NCI-H345 (cell line): ENCODE results near the gene TSR3.

Experiments used
- DNase-seq: peaks from one replicate; lab custom pipeline; 2025; lab: John Stamatoyannopoulos, UW

Gene TSR3

DNA sequence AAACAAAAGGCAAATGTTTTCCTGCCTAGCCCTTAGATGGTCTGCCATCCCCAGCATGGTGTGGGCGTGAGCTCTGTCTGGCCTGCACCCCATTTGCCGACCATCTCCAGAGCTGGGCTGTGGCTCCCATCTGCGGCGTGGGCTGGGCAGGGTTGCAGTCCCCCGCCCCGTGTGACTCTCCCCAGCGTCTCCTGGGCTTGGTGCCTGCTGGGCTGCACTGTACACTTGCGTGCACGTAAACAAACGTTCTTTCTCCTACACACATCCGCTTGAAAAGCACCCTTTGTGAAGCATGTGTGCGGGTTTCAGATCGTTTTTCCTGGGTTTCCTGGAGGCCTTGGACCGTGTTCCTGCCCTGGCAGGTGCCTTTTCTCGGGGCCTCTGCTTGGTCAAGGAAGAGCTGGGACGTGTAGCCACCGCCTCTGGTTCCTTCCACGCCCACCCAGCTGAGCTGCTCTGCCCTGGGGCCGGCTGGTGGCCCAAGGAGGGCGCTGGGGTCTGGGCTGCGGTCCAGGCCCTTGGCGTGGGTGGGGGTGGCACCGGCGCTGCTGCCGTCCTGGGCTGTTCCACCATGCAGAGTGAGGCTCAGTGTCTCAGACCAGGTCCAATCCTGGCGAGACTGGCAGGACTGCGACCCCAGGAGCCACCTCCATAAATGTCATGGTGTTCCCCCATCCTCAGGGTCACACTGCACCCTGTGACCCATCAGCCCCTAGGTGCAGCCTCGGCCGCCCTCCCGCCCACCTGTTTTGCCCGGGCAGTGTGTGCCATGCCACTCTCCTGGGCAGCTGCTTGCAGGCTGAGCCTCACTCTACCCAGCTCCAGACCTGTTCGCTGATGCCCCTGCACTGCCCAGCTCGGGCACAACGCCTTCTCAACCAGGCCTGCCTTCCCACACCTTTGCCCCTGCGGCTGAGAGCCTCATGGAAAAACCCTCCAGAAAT, 28.1 kb downstream of the TSR3 start:
- no peak for DNase-seq

DNA sequence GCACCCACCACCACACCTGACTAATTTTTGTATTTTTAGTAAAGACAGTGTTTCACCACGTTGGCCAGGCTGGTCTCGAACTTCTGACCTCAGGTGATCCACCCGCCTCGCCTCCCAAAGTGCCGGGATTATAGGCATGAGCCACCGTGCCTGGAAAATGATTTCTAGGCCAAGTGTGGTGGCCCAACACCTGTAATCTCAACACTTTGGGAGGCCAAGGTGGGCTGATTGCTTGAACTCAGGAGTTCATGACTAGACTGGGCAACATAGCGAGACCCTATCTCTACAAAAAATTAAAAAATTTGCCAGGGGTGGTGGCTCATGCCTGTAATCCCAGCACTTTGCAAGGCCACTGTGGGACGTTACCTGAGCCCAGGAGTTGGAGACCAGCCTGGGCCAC, 29.3 kb downstream of the TSR3 start:
- no peak for DNase-seq

DNA sequence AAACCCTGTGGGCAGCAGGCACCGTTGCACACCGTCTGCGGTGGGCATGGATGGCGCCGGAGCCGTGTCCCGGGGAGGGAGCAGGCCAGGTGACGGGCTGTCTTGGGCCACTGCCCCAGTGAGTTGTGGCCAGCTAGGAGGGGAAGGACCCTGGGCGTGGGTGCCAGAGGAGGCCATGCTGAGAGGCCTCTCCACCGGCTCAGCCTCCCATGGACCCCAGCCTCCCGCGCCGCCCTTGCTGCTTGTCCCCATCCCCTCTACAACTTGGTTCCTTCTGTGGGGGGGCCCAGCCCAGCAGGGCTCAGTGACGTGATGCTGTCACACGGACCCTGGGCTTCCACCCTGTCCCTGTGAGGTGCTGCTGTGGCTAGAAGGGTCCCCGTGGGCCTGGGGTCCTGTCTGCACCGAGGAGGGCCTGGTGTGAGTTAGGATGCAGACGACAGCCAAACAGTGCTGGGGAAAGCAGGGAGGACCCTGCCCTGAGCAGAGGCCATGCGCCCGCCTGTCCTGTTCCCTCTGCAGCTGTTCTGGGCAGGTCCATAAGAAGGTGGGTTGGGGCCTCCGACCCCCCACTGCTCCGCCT, 30.9 kb downstream of the TSR3 start:
- no peak for DNase-seq

DNA sequence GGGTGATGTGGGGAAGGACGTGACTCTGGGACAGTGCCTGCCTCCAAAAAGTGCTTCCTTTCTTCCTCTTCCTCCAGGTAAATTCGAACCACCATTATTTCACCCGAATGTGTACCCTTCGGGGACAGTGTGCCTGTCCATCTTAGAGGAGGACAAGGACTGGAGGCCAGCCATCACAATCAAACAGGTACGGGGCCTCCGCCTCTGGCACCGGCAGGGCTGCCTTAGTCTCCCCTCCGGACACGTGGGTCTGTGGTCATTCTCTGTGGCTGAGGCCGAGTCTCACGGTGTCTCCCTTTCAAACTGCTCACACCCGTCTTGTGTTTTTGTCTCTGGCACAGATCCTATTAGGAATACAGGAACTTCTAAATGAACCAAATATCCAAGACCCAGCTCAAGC, 31.6 kb downstream of the TSR3 start:
- DNase-seq: no peak

DNA sequence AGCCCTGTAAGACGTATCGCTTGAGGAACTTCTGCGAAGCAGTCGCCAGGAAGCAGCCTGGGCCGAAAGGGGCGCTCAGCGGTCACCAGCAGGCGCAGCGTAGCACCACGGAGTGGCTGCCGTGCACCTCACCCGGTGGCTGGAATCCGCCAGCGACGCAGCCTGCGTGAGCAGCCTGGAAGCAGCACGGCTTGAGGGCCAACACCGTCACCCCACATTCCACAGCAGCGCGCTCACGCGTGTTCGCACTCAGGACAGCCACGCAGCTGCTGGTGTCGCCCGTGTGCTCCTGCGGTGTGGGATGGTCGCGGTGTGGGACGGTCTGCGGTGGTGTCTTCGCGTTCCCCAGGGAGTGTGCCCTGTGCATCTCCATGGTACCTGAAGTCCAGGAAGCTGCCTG, 32.6 kb downstream of the TSR3 start:
- DNase-seq: no peak

DNA sequence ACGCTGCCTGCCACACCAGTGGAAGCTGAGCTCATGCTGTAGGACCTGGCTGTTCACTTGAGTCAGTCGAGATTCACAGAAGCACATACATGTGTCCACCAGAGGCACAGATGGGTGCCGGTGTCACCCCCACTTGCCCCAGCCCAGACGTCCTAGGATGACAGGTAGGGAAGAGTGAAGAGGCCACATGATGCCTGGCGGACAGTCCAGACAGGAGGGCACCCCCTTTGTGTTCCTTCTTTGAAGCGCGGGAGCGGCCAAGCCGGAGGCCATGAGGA, 33.5 kb downstream of the TSR3 start:
- DNase-seq: no peak

DNA sequence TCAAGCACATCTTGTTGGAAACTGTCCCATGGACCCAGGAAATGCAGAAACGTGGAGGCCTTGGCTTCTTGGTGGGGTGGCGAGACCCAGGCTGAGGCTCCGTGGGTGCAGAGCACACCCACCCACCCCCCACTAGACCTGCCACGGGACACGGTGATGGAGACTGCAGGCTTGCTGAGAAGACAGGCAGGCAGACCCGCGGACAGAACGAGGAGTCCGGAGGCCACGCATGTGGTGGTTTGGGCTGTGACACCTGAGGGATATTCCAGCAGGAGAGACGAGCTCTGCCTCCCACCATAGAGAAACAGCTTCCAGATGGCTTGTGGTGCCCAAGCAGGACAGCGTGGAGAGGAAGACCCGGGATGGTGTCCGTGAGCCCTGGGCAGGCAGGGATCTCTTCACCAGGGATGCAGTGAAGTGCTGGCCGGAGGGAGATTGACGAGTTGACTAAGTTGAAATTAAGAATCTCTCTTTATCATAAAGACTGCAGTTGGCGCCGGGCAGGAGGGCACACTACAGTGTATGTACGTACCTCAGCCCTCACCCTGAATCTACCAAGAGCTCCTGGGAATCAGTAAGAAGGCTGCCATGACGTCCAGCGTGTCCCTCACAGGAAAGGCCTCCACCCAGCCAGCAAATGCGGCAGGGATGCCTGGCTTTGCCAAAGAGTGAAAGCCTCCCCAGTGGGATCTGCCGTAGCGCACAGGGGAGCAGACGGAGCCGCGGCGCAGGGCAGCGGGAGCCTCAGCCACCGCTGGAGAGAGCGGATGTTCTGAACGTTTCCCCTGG, 34.0 kb downstream of the TSR3 start:
- DNase-seq: no peak

DNA sequence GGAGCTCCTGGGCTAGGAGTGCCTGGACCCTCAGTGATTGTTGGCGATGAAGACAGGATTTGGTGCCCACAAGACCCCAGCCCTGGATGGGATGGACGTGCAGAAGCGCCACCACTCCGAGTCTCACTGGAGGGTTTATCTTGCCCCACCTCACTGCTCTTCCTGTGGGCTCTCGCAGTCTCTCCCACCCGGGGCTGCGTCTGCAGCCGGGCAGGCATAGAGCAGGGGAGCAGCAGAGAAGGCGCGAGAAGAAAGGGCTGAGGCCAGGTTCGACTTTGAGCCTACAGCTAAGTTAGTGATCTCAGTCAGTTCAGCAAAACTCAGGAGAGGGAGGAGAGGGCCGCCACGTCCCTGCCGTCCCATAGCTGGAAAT, 35.7 kb downstream of the TSR3 start:
- no peak for DNase-seq

DNA sequence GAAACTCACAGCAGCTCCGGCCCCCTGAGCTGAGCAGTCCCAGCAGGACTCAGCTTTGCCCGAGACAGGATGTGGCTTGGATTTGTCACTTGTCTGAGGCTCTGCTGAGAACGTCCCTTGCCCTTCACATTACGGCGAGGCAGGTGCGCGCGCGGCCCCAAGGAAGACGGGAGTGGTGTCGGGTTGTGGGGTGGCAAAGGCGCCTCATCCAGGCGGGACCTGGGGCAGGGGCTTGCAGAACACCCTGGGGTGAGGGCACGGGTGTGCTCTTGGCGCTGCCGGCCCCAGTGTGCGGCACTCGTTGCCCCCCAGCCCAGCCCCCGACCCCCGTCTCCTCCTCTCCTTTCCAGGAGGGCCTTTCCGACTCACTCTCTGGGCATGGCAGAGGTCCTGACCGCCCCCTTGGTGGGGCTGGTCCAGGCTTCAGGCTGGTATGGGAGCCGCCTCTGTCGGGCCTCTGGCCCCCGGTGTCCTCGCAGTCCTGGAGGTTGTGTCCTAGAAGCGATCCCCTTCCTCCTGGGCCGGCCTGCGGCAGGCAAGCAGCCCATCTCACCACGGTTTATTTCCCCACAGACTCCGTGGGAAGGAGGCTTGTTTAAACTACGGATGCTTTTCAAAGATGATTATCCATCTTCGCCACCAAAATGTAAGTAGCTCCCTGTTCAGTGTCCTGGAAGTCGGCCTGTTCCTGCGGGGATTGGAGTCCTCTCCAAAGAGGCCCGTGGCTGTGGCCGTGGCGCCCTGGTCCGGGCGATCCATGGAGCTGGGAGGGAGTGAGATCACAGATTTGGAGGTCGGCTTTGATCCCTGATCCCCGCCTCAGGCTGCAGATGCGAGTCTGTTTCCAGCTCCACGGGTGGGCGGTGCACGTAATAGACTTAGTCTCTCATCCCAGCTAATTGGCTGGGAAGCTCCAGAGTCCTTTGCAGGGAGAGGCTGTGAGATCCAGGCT, 36.3 kb downstream of the TSR3 start:
- no peak for DNase-seq

DNA sequence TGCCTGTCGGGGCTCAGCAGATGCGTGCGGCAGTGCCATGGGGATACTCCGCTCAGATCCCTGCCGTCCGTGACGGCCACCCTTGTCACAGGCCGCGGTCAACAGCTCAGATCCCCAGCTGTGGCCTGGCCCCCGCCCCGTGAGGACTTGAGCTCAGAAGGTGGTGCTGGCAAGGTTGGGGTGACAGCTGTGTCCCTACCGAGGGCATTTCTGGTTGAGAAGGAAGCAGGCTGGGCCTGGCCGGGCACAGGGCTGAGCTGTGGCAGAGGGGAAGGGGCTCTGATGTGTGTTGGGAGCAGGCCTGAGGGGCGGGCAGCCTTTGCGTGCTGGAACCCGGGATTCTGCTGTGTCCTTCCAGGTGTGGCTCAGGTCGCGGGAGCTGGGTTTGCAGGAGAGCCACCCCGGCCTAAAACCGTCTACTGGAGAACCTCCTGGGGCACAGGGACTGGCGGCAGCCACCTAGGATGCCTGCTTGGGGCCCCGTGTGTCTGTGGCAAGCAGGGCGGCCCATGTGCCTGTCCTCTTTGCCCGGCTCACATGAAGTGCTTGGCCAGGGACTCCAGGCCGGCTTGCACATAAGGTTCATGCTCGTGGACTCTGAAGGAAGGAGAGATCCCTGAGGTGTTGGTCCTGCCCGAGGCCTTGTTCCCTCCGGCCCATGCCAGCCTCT, 37.1 kb downstream of the TSR3 start:
- DNase-seq: no peak

DNA sequence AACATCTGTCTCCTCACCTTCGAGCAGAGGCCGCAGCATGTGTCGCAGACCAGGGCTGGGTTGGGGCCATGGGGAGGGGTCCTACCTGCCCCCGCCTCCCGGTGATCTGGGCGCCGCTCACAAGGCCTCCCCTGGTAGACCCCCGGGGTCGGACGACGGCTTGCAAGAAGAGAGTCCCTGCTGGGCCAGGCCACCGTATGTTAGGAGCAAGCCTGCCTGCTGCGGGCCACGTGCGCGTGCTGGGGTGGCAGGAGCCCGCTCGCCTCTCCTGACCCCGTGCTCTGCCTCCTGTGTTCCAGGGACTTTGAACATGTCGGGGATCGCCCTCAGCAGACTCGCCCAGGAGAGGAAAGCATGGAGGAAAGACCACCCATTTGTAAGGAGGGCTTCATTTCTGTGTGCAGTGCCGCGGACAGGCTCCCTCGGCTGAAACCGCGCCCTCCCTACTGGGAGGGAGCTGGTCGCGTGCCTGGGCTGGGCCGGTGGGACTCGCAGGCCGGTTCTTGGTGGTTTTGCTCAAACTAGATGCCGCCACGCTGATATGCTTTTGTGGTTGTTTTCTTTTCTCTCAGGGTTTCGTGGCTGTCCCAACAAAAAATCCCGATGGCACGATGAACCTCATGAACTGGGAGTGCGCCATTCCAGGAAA, 37.8 kb downstream of the TSR3 start:
- no peak for DNase-seq

DNA sequence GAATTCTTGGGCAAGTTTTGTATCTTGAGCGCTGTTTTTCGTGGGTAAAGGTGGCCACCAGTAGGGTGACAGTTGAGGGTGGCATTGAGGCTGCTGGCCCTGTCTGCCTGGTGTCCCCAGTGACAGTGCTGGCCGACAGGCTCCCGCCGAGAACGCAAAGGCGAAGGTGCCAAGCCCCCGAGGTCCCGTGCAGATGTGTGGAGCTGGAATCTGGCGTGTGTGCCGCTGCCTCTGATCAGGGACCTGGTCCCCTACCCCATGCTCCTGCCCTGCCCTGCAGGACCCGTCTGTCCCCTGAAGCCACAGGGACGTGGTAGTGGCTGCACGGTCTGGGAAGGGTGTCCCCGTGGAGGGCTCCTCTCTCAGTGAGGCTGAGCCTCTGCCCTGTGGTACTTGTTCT, 38.8 kb downstream of the TSR3 start:
- no peak for DNase-seq

DNA sequence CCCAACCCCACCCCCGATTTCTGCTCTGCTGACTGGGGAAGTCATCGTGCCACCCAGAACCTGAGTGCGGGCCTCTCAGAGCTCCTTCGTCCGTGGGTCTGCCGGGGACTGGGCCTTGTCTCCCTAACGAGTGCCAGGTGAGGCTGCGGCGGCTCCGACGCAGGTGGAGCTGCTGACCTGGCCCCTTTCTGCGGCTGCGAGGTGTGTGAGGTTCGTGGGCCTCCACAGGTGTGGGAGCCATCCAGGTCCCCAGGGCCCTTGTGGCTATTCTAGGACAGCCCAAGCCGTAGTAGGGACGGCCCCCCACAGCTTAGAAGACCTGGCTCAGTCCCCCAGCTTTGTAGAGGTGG, 39.2 kb downstream of the TSR3 start:
- no peak for DNase-seq

DNA sequence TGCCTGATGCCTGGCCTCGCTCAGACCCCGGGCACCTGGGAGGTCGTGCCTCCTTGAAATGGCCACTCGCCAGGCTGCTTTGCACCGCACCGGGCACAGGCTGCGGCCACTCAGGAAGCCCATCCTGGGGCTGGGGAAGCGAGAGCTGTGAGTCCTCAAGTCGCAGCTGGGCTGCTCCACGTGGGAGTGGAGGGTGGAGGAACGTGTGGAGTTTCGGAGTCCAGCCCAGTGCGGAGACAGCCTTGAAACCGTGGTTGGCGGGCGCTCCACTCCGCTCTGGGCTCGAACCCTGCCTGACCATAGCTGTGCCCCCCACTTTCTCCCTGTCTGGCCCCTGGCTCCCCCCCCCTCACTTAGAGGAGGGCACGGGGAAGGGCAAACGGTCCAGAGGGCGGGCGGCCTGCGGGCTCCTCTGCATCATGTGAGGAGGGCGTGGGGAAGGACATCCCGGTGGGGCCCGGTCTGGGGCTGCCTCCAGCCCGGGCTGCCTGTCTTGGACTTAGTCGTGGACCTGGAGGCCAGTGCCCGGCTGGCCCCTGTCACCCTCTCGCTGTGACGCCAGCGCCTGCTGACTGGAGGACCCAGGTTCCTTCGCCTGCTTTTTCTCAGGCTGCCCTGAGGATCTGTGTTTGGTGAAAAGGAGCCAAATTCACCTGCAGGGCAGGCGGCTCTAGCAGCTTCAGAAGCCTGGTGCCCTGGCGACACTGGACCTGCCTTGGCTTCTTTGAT, 39.8 kb downstream of the TSR3 start:
- no peak for DNase-seq

DNA sequence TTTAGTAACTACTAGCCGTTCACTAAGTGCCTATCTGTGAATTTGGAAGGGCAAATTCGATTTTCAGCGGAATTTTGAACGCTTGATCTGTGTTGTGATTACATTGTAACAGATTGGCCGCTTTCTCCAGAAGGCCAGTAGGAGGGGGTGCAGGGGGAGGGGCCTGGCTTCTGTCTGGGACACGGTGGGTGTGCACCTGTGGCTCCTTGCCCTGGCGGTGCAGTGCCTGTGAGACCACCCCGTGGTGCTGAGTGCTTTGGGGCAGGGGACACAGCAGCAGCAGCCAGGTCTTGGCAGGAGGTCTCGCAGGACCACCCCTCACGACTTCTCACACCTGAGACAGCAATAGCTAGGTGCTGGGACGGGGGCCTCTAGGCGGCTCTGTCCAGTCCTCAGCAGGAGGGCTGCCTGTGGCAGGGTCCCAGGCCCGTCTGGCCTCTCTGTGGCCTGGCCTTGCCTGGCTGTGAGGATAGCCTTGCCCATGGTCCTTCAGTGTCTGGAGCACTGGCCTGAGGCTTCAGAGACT, 40.4 kb downstream of the TSR3 start:
- DNase-seq: no peak

DNA sequence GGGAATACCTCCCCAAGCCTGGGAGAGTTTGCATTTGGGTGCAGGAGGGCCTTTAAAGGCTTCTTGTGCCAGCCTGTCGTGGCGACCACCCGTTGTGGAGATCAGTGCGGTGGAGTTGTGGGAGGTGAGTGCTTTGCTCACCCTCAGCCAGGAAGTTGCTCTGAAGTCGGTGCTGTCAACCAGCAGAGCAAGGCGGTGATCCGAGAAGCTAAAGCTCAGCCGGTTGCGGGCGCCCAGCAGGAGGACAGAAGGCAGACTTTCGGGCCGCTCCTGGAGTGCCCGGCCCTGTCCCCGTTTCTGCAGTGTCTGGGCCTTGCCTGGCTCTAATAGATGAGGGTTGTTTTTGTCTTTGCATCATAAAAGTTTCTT, 40.9 kb downstream of the TSR3 start:
- DNase-seq: no peak

DNA sequence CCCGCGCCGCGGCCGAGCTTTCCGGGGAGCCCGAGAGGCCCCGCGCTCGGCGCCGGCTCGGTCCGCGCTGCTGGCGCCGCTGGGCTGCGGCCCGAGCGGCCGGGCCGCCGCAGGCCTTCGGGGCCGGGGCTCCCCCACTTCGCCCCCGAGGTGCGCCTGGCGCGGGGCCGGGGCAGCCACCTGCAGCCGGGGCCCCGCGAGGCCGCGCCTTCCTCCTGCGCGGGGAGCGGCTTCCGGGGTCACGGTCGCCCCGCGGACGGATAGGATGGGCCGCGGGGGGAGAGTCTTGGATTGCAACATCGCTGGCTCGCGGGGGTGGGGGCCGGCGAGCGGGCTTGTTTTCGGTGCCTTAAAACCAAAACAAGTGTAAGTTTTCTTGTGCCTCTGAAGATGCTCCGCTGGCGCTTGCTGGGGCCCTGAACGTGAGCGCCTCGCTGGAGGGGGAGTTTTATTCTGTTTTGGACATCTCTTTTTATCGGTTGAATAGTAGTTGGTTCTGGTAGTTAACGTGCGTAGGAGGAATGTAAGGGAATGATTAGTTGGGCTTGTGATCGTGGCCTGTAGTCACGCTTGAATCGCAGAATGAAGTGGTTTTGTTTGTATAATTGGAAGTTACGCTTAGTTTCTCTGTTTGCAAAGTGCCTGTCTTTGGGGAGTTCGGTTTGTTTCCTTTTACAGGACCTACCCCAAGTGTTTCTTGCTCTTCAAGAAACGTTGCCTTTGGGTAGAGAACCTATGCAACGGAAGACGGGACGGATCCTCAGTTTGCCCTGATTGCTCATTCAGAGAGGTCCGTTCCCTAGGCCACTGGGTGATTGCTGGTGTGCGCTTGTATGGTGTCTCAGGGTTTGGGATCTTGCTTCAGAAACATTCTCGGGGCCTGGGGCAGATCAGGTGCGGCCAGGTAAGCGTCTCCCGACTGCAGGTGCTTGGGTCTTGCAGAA, 41.5 kb downstream of the TSR3 start:
- DNase-seq: no peak

DNA sequence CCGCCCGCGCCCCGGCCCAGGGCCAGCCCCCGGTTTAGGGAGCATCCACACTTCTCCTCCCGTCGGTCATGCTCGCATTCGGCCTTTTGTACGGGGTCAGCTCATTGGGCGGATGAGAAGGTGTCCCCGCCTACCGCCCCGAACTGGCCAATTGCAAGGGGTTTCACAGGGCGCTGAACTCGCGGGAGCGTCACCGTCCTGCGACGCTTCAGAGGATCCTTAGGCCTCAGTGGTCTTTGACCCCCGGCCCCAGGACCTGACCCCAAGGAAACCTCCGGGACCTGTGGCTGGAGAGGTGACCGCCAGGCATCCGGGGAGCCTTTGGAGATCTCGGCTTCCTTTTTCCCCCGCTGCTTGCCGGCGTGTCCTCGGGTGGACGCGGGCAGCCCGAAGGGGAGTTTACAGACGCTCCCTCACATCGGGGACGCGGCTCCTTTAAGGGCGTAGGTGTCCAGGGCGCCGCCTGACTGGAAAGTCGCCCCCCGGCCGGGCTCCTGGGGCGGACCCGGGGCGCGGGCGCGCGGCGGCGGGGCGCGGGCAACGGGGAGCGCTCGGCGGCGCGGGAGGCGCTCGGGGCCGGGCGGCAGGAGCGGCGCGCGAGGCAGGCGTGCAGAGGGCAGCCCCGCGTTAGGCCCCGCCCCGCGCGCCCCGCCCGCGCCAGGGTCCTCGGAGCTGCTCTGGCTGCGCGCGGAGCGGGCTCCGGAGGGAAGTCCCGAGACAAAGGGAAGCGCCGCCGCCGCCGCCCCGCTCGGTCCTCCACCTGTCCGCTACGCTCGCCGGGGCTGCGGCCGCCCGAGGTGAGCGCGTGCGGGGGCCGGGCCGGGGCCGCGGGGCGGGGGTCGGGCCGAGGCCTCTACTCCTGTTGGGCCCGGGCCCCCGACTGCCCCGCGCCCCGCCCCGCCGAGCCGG, 42.4 kb downstream of the TSR3 start, which contains the start of gene UBE2I:
Gene UBE2I (plus strand): TSS at position 660 of the 909 bp plus-strand sequence. CDS start 4,395 bp downstream, outside the sequence.
- DNase-seq: peak; percentile 99
